ENCODE measurements around the gene TMEM209.
"Not testable (repeated sequence)": the region's sequence is repeated elsewhere in the genome, so short reads cannot be mapped to it uniquely, and the experiment has no call there.

The TMEM209 gene

DNA sequence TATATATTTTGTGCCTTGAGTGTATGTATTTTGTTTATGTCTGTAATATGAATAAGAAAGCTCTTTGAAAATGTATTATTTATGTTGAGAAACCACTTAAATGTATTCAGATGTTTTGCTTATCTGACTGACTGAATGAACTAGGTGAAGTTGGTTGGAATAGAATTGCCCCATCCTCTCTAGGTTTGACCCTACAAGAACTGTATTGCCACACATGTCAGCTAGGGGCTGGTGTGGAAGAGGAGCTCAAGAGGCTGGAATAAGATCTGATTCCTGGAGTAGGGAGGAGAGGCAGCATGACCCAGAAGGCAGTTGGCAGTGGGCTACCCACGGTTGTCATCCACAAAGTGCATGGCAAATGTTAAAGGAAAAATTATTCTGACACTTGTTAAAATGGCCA, 11.5 kb upstream of the TMEM209 start:
- DNase-seq, result no peak

DNA sequence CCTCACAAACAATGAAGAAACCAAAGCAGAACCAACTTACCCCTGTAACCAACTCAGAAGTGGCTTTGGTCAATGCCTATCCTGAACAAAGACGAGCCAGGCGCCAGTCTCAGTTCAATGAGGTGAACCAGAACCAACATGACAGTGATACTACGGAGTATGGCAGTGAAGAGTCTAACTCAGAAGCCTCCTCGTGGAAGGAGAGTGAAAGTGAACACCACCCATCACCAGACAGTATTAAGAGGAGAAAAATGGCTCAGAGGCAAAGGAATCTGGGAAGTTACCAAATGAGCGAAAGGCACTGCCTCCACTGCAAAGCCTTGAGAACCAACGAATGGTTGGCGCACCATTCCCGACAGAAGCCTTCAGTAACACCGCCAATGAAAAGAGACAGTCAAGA, 10.8 kb upstream of the TMEM209 start:
- no peak for DNase-seq

DNA sequence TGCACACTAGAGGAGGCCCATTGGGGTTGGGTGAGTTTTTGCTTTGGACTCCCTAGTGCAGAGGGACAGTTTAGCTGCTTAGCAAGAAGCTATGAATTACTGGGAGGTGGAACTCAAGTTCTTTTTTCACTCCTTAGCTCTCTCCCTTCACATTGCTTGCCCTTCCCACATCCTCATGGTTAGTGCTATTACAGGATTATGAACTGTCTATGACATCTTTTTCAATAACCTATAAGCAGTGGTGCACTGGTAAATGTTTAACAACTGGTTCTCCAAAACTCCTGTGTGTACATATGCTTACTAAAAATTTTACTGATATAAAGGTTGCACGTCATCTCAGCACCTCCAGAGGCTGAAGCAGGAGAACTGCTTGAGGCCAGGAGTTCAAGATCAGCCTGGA, 8.6 kb upstream of the TMEM209 start:
- no peak for DNase-seq

DNA sequence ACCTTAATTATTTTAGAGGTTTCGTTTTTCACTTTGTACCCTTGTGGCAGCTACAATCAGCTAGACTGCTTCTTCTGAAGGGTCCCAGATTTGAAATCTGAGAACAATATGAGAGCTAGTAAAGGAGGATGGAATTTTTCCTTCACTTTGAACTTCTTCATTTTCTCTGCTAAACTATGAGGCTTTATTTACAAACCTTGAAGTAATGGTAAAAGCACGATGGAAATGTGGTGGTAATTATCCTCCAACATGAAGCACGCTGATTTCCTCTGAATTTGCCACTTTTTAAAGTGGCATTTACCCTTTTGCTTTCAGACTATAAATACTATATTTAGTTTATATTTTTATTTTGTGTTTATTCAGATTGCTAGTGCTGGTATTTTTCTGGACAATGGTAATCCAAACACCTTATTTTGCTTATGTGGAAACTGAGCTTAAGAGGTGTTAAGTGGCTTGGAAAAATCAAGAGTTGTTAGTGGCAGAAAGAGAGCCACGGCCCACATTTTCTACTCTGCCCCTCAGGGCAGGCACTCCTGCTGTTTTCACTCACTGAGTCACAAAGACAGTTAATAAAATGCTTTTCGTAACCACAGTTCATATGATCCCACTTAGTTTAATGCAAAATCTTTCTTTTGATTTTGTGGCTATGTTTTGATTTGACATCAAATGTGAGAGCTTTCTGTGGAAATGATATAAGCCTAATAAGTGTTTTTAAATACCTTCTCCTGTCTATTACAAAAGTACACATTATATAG, 5.2 kb upstream of the TMEM209 start:
- no peak for DNase-seq

DNA sequence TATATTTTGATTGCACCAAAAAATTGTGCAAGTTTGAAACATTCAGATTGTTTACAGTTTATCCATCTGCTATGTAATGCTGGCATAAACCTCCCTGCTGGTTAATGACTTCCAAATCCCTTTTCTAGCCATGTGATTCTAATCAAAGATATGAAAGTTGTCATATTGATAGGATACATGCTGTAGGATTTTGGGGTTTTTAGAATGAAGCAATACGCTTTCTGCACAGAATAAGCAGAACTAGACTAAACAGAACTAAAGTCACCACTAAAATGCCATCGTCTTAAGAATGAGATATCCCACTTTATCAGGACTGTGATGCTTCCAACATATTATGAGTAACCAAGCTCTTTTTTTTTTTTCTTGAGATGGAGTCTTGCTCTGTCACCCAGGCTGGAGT, 3.3 kb upstream of the TMEM209 start:
- DNase-seq, result no peak

DNA sequence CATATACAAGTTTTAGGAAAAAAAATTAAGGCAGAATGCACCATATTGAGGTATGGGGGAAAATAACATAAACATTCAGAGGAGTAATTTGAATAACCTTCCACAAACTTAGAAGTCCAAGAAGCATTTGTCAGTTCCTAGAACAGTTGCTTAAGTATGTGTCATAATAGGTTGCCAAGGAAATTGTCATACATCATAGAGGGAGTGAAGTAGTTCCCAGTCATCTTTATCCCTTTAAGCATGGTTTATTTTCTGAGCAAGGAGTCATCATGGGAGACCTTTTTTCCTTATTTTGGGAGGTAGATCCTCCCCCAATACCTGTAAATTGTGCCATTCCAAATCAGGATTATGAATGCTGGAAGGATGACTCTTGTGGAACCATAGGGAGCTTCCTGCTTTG, 2.4 kb upstream of the TMEM209 start, which contains the start of gene SSMEM1:
TSS of gene SSMEM1 (plus strand) at position 219 of the 400 bp plus-strand sequence. CDS start at position 270, 51 bp downstream.
- no peak for DNase-seq

DNA sequence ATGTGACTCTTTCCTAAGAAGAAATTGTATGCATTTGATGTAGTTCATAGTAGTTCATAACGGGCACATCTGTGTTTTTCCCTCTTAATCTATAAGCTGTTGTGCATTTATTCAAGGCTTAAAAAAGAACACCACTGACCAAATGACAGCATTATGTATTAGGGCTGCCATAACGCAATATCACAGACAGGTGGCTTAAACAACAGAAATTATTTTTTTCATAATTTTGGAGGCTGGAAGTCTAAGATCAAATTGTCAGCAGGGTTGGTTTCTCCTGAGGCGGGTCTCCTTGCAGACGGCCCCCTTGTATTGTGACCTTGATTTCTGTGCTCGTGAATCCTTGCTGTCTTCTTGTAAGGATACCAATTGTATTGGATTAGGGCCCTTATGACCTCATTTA, 1.8 kb upstream of the TMEM209 start:
- DNase-seq, result no peak

DNA sequence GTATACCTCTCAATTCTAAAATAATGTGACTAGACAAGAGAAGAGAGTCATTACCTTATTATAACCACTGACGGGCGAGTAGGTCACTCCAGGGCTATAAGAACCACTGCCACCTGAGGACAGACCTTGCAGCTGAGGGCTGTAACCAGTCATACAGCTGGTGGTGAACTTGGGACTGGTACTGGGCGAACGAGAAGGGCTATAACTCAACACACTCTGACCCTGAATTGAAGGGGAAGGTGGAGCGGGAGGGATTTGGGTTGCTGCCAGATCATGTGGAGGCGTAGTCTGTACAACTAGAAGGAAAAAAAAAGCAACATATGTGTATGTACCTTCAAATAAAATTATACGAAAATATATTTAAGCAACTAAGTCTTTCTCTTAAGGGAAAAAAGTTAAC, 3.4 kb downstream of the TMEM209 start:
- no peak for DNase-seq

DNA sequence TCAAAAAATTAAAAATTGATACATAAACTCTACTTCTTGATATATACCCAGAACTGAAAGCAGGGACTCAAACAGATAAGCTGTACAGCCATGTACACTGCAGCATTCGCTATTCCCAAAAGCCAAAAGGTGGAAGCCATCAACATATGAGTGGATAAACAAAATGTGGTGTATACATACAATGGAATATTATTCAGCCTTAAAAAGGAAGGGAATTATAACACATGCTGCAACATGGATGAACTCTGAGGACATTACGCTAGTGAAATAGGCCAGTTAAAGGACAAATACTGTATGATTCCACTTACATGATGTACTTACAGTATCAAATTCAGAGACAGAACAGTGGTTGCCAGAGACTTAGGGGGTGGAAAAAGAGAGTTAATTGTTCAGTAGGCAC, 8.1 kb downstream of the TMEM209 start:
- DNase-seq, result no peak

DNA sequence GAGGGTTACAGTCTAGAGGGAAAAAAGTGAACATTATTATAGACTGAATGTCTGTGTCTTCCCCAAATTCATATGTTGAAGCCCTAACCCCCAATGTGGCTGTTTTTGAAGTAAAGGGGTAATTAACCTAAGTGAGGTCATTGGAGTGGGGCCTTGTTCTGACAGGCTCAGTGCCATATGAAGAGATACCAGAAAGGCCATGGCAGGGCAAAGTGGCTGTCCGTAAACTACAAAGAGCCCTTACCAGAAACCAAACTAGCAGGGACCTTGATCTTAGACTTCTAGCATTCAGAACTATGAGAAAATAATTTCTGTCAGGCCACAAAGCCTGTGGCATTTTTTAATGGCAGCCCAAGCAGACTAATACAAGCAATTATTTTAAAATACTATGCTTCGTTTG, 8.7 kb downstream of the TMEM209 start:
- DNase-seq, result no peak

DNA sequence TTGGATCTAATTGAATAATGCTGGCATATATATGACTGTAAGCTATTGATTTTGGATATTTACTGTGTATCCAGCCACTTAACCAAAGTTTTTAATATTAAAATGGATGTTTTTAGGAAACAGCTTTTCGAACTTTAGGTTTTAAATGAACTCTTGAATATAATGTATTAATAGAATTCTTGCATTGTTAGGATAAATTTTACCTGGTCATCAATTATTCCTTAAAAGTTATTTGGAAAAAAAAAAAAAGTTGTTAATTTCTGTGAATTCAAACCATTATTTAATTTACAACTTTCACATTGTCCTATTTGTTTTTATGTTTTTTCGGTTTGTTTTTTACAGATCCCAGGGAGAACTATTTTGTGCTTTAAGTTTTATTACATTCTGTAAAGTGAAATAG, 9.8 kb downstream of the TMEM209 start:
- no peak for DNase-seq

DNA sequence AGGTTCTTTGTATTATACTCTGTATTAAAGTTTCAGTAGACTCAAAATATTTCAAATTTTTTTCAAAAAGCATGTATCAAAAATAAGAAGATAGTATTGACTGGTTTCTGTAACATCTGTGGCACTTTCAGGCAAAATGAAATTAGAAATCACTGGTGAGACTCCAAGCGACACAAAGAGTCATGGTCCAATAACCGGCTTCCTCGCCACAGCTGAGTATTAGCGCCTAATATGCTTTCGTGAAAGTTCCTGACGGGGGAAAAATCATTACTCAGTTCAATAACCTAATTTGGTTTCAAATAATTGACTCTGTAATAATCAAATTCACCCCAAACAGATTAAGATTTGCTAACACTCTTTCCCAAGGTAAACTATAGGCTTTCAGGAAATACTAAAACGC, 13.4 kb downstream of the TMEM209 start:
- no peak for DNase-seq

DNA sequence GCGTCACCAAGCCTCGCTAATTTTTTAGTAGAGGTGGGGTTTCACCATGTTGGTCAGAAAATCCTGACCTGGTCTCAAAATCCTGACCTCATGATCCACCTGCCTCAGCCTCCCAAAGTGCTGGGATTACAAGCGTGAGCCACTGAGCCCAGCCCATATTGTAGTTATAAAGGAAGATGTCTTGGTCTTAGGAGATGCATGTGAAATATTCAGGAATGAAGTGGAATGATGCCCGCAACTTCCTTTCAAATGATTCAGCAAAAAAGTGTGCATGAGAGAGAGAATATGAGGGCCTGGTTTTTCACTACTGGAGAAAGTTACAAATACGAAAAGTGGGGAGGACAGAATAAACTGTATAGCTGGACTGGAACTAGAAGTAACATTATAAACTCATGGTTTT, 15.9 kb downstream of the TMEM209 start:
- no peak for DNase-seq

DNA sequence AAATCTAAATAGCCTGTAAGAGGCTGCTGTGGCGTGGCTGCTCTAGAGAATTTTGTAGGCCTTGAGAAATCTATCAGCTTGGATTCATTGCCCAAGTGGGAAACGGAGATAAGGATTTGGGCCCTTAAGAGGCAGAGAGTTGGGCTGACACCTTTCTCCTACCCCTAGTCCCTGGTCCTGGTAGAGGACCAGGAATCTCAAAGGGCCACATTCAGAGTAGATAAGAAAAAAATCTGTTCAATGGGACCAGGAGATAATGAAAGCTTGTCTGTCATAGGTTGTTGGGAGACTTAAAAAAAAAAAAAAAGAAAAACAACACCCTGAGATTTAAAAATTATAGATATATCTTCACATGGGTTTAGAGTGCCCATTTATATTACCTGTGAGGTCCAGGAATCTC, 17.8 kb downstream of the TMEM209 start:
- no peak for DNase-seq

DNA sequence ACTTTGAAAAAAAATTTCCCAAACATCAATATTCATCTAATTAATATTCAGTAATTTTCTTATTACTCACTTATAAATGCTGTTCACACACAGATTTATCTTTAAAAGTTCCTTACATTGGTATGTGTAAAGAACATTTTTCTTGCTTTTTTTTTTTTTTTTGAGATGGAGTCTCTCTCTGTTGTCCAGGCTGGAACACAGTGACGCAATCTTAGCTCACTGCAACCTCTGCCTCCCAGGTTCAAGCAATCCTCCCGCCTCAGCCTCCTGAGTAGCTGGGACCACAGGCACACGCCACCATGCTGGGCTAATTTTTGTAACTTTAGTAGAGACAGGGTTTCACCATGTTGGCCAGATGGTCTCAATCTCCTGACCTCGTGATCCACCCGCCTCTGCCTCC, 20.9 kb downstream of the TMEM209 start:
- DNase-seq, result not testable (repeated sequence)

DNA sequence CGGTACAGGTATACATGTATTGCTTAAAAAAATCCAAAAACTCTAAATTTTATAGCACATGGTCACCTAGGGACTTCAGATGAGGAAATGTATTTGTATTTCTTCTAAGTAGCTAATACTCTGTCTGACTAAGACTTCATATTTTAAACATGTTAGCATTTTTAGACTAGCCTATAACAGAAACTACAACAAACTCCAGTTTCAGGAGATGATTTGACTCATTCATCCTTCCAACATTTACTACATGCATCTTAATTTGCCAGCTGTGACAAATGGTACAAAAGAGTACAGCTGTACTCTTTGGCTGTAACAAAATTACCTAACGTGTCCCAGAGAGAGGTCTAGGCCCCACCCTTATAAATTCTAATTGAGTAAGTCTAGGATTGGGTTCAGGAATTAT, 22.2 kb downstream of the TMEM209 start:
- no peak for DNase-seq

DNA sequence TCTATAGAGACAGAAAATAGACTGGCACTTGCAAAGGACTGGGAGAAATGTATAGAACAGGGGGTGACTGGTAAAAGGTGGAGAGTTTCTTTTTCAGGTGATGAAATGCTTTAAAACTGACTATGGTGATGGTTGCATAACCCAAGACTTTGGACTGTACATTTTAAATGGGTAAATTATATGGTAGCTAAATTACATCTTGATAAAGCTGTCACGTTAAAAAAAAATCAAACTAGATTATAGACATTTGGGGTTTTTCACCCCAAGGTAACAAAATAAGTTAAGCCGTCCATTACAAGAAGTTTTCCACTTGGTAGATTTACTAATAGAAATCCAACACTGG, 24.0 kb downstream of the TMEM209 start:
- DNase-seq, result no peak

DNA sequence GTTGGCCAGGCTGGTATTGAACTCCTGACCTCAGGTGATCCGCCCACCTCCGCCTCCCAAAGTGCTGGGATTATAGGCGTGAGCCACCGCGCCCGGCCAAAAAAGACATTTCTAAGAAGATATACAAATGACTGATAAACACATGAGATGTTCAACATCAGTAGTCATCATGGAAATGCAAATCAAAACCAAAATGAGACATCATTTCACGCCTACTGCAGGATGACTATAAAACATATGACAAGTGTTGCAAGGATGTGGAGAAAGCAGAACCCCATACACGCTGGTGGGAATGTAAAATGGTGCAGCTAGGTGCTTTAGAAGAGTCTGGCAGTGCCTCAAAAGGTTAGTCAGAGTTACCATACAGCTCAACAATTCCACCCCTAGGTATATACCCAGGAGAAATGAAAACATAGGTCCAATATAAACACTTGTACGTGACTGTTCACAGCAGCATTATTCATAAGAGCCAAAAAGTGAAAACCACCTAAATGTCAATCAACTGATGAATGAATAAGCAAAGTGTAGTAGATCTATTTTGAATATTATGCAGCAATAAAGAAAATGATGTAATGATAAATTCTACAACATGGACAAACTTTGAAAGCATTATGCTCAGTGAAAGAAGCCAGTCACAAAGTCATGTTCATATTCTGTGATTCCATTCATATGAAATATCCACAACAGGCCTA, 24.5 kb downstream of the TMEM209 start:
- DNase-seq, result no peak

DNA sequence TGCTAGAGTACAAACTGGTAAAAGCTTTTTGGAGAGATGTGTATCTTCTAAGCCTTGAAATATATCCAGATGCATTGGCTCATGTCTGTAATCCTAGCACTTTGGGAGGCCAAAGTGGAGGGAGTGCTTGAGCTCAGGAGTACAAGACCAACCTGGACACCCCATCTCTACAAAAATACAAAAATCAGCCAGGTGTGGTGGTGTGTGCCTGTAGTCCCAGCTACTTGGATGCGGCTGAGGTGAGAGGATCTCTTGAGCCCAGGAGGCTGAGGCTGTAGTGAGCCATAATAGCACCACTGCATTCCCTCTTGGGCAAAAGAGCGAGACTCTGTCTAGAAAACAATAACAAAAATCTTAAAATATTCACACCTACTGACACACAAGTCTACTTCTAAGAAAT, 25.6 kb downstream of the TMEM209 start:
- no peak for DNase-seq

DNA sequence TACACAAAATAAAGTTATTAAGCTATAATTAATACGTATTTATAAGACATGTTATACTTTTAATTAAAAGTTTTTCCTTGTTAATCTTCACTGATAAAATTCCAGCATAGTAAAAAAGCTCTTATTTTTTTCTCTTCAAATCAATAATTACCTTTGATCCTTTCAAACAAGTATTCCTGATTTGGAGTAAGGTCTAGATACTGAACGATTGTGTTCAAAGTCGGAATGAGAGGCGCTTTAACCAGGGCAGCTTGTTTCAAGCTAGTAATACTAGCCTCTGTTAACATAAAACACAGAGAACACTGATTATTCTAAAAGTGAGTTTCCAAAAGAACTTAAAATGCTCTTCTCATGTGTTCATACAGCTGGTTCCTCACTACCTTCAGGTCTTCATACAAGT, 27.0 kb downstream of the TMEM209 start:
- DNase-seq, result no peak

DNA sequence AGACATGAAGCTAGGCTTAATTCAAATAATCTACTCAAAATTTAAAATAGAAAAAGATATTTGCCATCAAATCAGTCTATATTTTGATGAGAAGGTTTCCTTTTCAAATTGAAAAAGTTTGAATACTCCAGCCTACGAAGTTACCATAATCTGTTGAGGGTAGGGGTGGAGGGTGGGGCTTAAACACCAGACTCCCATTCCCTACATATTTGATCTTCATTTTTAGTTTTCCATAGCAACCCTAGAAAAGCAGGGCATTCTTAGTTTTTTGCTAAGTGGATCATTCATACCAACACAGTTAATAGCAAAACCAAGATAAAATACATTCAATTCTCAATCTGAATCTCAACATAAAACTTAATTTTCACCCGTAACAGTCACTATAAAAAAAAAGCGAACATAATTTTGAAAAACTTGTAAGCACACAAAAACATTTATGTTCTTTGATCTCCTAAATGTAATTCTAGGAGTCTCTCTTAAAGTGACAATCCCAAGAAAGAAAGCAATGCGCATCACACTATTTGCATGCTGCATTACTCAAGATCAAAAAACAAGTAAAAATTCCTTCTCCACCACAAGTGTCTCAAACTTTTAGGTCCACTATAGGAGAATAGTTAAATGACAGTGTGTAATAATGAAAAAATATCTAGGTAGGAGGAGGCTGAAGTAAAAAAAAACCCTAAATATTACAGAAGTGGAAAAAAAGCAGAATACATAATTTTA, 30.8 kb downstream of the TMEM209 start:
- no peak for DNase-seq

DNA sequence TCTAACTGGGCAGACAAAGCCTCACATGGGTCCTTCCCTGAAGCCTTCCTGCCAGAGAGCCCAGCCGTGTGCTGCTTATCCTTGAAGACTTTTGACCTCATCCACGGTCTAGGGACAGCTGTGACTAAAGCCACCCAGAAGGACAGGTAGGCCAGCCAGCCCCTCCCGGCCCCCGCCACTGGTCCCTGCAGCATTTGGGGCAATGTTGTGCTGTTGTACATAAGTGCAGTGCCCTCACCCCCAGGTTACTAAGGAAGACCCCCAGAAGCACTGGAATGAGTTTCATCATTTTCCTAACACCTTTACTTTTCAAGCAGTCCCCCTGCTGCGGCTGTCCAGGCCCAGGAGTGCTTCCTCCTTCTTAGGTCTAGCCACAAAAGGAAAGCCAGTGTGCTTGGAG, 43.0 kb downstream of the TMEM209 start:
- no peak for DNase-seq

DNA sequence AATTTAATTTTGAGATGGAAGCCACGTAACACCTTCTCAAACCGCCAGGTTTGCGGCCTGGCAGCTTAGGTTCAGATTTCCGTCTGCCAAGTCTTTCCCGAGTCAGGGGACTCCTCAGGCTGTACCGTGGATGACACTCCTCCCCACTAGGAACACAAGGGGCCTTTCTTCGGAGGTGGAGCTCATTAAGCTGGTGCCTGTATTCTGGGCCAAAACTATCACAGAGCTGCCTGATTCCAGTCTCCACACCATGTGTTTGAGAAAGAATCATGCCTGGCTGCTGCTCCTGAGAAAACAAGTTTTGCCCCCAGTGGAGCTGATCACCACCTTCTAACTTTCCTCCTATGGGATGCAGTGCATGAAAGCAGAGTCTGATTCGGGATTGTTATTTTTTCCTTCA, 44.8 kb downstream of the TMEM209 start:
- no peak for DNase-seq

DNA sequence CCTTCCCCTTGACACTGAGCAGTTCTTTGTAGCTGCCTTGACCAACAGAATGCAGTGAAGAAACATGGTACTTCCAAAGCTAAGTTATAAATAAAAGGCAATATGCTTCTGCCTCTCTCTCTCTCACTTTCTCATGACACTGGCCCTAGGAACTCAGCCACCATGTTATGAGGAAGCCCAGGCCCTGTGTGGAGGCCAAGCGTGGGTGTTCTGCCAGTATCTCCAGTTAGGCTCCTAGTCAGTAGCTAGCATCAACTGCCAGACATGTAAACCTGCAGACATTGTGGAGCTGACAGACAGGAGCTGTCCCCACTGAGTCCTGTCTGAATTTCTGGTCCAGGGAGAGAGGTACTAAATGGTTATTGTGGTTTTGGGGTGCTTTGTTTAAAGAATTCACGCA, 45.2 kb downstream of the TMEM209 start:
- no peak for DNase-seq
